SU-DHL-6 (cell line): Measurements from ENCODE around the gene IFNL4.

Experiments used
- H2AFZ ChIP-seq: fragments of 200-600 bp; sonication (generic); 2 replicates; pipeline ENCODE4 v1.6.1; 2014; ENCODE audit warnings: low read depth, mild to moderate bottlenecking, moderate library complexity, mixed read lengths, antibody characterized with exemption, low read length; ENCODE audit not compliant: severe bottlenecking
- H3F3A ChIP-seq: fragments of 200-600 bp; shearing (Covaris generic); 2 replicates; pipeline ENCODE4 v1.6.0; 2016; ENCODE audit warnings: antibody characterized with exemption, mild to moderate bottlenecking; ENCODE audit not compliant: insufficient read depth
- H3K27ac ChIP-seq: fragments of 200-600 bp; sonication (generic); 2 replicates; pipeline ENCODE4 v1.5.1; 2016; ENCODE audit warnings: low read depth, mild to moderate bottlenecking, low read length, moderate library complexity, mixed read lengths
- H3K27me3 ChIP-seq: fragments of 200-600 bp; sonication (generic), shearing (Covaris generic); 2 replicates; pipeline ENCODE4 v1.6.0; 2014; ENCODE audit warnings: mild to moderate bottlenecking, low read length
- H3K36me3 ChIP-seq: fragments of 200-600 bp; sonication (generic); 2 replicates; pipeline ENCODE4 v1.6.1; 2014; ENCODE audit warnings: mild to moderate bottlenecking, low read length, mixed read lengths
- H3K4me2 ChIP-seq: fragments of 300-600, 200-600 bp; shearing (Covaris generic), sonication (generic); 2 replicates; pipeline ENCODE4 v1.6.0; 2014; ENCODE audit warnings: low read length, low read depth, mild to moderate bottlenecking; ENCODE audit not compliant: poor library complexity, severe bottlenecking
- H3K4me3 ChIP-seq: fragments of 200-600 bp; sonication (generic); 2 replicates; pipeline ENCODE4 v1.5.1; 2014; ENCODE audit warnings: antibody characterized with exemption, low read length, mild to moderate bottlenecking, mixed read lengths; ENCODE audit not compliant: insufficient read depth, poor library complexity, severe bottlenecking
- H3K79me2 ChIP-seq: fragments of 200-600 bp; sonication (generic); 2 replicates; pipeline ENCODE4 v1.6.1; 2014; ENCODE audit warnings: mild to moderate bottlenecking, low read length, moderate library complexity; ENCODE audit not compliant: insufficient read depth
- H3K9ac ChIP-seq: fragments of 200-600 bp; sonication (generic); 2 replicates; pipeline ENCODE4 v1.7.0; 2014; ENCODE audit warnings: mild to moderate bottlenecking, low read length
- H3K9me2 ChIP-seq: fragments of 200-600 bp; sonication (generic); replicated peaks from 2 replicates; pipeline ENCODE4 v1.6.1; 2014; ENCODE audit warnings: low read length; ENCODE audit not compliant: insufficient read depth
- H3K9me3 ChIP-seq: fragments of 200-600 bp; sonication (generic); 2 replicates; pipeline ENCODE4 v1.6.1; 2014; ENCODE audit warnings: low read length, mixed read lengths; ENCODE audit not compliant: insufficient read depth
- H4K20me1 ChIP-seq: fragments of 200-600 bp; sonication (generic); 2 replicates; pipeline ENCODE4 v1.6.1; 2014; ENCODE audit warnings: low read depth, mild to moderate bottlenecking, antibody characterized with exemption, low read length, moderate library complexity, mixed read lengths
- EZH2phosphoT487 ChIP-seq: fragments of 200-600 bp; sonication (generic), shearing (Covaris generic); conservative IDR thresholded peaks from 2 replicates; pipeline ENCODE4 v1.6.1; 2018; ENCODE audit warnings: mild to moderate bottlenecking, antibody characterized with exemption, low read length, moderate library complexity, mixed read lengths
- TF ChIP-seq, protein P1 (sequence below): fragments of 200-600 bp; sonication (generic); IDR thresholded peaks from one replicate; pipeline ENCODE4 v1.5.1; 2017; ENCODE audit warnings: antibody characterized with exemption, mild to moderate bottlenecking, low read length, moderate library complexity; ENCODE audit not compliant: insufficient read depth, poor library complexity, severe bottlenecking

IFNL4 gene

DNA sequence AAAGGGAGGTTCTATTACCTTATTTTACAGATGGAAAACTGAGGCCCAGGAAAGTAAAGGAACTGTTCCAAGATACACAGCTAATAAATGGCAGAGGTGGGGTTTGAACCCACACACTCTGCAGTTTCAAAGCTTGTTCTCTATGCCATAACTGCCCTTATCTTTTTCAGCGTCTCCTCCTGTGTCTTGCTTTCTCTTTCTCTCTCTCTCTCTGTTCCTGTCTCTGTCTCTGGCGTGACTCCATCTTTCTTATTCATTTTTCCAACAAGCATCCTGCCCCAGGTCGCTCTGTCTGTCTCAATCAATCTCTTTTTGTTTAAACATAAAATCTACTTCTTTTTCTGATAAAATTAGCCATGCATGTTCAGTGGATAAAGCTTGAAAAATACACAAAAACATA, 3.2 kb upstream of the IFNL4 start:
- Histone ChIP-seq H3K9me2 (no peaks in the 10 kb centered on the region), H3K79me2 (no peaks in the 10 kb centered on the region), H3K27me3 (no peaks in the 10 kb centered on the region), H3K4me2 (no peak overlapping the region), H3K27ac (no peak overlapping the region), H3K4me3 (no peak overlapping the region), H2AFZ (no peak overlapping the region), H3K9ac (no peak overlapping the region), H3K9me3 (no peaks in the 10 kb centered on the region), H3K36me3 (no peaks in the 10 kb centered on the region), H3F3A (no peaks in the 10 kb centered on the region), H4K20me1 (no peaks in the 10 kb centered on the region)
- no peak for TF ChIP-seq EZH2phosphoT487
- TF ChIP-seq, protein P1, sequence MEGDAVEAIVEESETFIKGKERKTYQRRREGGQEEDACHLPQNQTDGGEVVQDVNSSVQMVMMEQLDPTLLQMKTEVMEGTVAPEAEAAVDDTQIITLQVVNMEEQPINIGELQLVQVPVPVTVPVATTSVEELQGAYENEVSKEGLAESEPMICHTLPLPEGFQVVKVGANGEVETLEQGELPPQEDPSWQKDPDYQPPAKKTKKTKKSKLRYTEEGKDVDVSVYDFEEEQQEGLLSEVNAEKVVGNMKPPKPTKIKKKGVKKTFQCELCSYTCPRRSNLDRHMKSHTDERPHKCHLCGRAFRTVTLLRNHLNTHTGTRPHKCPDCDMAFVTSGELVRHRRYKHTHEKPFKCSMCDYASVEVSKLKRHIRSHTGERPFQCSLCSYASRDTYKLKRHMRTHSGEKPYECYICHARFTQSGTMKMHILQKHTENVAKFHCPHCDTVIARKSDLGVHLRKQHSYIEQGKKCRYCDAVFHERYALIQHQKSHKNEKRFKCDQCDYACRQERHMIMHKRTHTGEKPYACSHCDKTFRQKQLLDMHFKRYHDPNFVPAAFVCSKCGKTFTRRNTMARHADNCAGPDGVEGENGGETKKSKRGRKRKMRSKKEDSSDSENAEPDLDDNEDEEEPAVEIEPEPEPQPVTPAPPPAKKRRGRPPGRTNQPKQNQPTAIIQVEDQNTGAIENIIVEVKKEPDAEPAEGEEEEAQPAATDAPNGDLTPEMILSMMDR, result no peak

DNA sequence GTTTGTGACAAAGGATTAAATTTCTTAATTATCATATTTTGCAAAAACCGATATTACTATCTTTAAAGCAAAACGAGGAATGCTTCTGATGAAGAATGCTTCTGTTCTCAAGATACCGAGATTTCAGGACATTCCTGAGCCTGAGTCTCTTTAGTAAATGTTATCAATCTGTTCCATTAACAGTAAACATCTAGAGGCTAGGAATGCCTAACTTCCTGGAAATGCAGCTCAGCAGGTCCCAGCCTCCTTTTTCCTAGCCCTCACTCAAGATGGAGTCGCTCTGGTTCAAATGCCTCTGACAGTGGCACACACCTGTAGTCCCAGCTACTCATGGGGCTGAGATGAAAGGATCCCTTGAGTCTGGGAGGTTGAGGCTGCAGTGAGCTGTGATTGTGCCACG, 2.4 kb upstream of the IFNL4 start:
- Histone ChIP-seq H3F3A (no peaks in the 10 kb centered on the region), H3K36me3 (no peaks in the 10 kb centered on the region), H3K27me3 (no peaks in the 10 kb centered on the region), H3K9me2 (no peaks in the 10 kb centered on the region), H2AFZ (no peak overlapping the region), H4K20me1 (no peaks in the 10 kb centered on the region), H3K79me2 (no peaks in the 10 kb centered on the region), H3K9ac (no peak overlapping the region), H3K4me3 (no peak overlapping the region), H3K9me3 (no peaks in the 10 kb centered on the region), H3K27ac (no peak overlapping the region), H3K4me2 (no peak overlapping the region)
- TF ChIP-seq EZH2phosphoT487, result no peak
- TF ChIP-seq, protein P1, result no peak

DNA sequence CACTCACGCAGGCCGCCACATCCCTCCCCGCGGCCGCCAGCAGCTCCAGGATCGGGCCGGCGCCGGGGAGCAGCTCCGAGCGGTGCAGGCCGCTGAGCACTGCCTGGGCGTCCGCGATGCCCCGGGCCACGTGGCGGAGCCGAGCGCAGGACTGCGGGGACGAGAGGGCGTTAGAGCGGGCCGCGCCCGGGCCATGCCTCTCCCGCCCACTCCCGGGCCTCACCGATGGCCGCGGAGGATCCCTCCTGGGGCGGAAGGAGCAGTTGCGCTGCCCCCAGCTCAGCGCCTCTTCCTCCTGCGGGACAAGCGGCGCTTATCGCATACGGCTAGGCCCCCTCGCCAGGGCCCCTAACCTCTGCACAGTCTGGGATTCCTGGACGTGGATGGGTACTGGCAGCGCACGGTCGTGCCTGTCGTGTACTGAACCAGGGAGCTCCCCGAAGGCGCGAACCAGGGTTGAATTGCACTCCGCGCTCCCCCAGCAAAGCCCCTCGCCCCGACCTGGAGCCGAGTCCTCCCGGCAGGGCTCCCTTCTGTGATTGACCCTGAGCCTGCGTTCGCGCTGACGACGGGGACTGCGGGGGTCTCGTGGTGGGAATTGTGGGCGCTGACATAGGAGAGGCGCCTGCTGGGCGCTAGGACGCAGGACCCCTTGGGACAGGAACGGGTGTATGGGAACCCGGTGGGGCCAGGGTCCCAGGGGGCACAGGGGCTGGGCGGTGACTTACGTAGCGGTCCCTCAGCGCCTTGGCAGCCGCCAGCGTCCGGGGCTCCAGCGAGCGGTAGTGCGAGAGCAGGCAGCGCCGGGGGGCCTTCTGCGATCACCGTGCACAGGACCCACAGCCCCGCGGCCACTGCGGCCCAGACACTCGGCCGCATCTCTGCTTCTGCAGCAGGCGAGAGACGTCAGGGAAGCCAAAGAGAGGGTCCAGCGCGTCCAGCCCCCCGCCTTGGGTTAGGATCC, 673 bp downstream of the IFNL4 start:
- H3K4me3 ChIP-seq, result no peak overlapping the region
- H3K36me3 ChIP-seq, result no peaks in the 10 kb centered on the region
- H3K4me2 ChIP-seq, result no peak overlapping the region
- H3F3A ChIP-seq, result no peaks in the 10 kb centered on the region
- H3K27ac ChIP-seq, result no peak overlapping the region
- H2AFZ ChIP-seq, result no peak overlapping the region
- no peaks in the 10 kb centered on the region for H4K20me1 ChIP-seq
- H3K79me2 ChIP-seq, result no peaks in the 10 kb centered on the region
- no peak overlapping the region for H3K9ac ChIP-seq
- H3K27me3 ChIP-seq, result no peaks in the 10 kb centered on the region
- H3K9me2 ChIP-seq, result no peaks in the 10 kb centered on the region
- TF ChIP-seq, protein P1, result no peak
- TF ChIP-seq EZH2phosphoT487, result no peak
- no peaks in the 10 kb centered on the region for H3K9me3 ChIP-seq
